Stimulated activated CD8-positive, alpha-beta memory T cell treated with anti-CD3 and anti-CD28 coated beads, Interleukin-12 subunit alpha, Interleukin-12 subunit beta, amount 100 ng/mL, for 1 hour (primary cell): ENCODE data around the gene XIST.
"Not testable (repeated sequence)": the region's sequence is repeated elsewhere in the genome, so short reads cannot be mapped to it uniquely, and the experiment has no call there.

Source experiments
- DNase-seq: peaks from one replicate; pipeline ENCODE4 v3.0.0-alpha.2; 2020; ENCODE audit warnings: low read depth

XIST gene

GRCh38 chrX:73799888-73800287, 52.6 kb downstream of the XIST start:
- no peak for DNase-seq

GRCh38 chrX:73792511-73792910, 60.0 kb downstream of the XIST start:
- not testable (repeated sequence) for DNase-seq

- DNase-seq: no peak
Observed at GRCh38 chrX:73785493-73785892, 67.0 kb downstream of the XIST start.
